GM19351 (cell line): ENCODE measurements around the gene HOOK2.
A peak's percentile ranks its signal among the peaks of the same experiment; 100 is the strongest.
"Not testable (repeated sequence)": the region's sequence is repeated elsewhere in the genome, so short reads cannot be mapped to it uniquely, and the experiment has no call there.

ENCODE experiments used
- ATAC-seq: cut with Tn5 transposase; IDR thresholded peaks from one replicate; pipeline ENCODE4 v1.9.1; 2021; ENCODE audit warnings: mild to moderate bottlenecking, moderate library complexity; ENCODE audit not compliant: unreplicated experiment

The HOOK2 gene

GRCh38 chr19:12722566-12723380, 52.6 kb downstream of the HOOK2 start:
- ATAC-seq, result peak; percentile 76

GRCh38 chr19:12721656-12722565, 53.4 kb downstream of the HOOK2 start:
- ATAC-seq, result peak; percentile 29

GRCh38 chr19:12720851-12721655, 54.3 kb downstream of the HOOK2 start:
- ATAC-seq, result no peak

GRCh38 chr19:12720296-12720695, 55.1 kb downstream of the HOOK2 start:
- no peak for ATAC-seq

- no peak for ATAC-seq
These were observed 59.4 kb downstream of the HOOK2 start for GRCh38 chr19:12715929-12716328.

GRCh38 chr19:12715102-12715501, 60.2 kb downstream of the HOOK2 start:
- no peak for ATAC-seq

- ATAC-seq, result not testable (repeated sequence)
These were observed 62.0 kb downstream of the HOOK2 start for GRCh38 chr19:12713304-12713703.
